OCI-LY1 (cell line): ENCODE data around the gene BTBD19.

ENCODE experiments used
- CTCF ChIP-seq: fragments of 200-600 bp; sonication (generic), shearing (Covaris generic); IDR thresholded peaks from 2 replicates; pipeline ENCODE4 v1.5.1; 2017; ENCODE audit warnings: mild to moderate bottlenecking, antibody characterized with exemption, low read length, moderate library complexity, mixed read lengths
- EZH2 ChIP-seq: fragments of 200-600 bp; sonication (generic), shearing (Covaris generic); IDR thresholded peaks from 2 replicates; pipeline ENCODE4 v1.8.0; 2017; ENCODE audit warnings: borderline replicate concordance, mixed run types, mild to moderate bottlenecking, antibody characterized with exemption, low read length, moderate library complexity, mixed read lengths

- TF ChIP-seq EZH2 (no peak), CTCF (no peak)
Observed at GRCh38 chr1:44846985-44847384, 38.7 kb downstream of the BTBD19 start.
